Fibroblast of lung (primary cell): ENCODE data around the gene CLCNKA.

ENCODE experiments used
- EZH2 ChIP-seq: IDR thresholded peaks from 2 replicates; pipeline ENCODE4 v1.5.1; 2012; ENCODE audit warnings: low read length, control low read depth, mild to moderate bottlenecking; ENCODE audit errors: missing control alignments
- TF ChIP-seq, protein P1 (sequence below), 2 donors: IDR thresholded peaks in 1 of 2; conservative IDR thresholded peaks in 1 of 2; 1 replicate in 1 of 2; 2 replicates in 1 of 2; pipeline ENCODE4 v1.5.1; 2011 to 2012; ENCODE audit warnings: low read length in 2 of 2, control low read depth in 1 of 2, inconsistent platforms in 1 of 2, low read depth in 1 of 2, mild to moderate bottlenecking in 1 of 2

DNA sequence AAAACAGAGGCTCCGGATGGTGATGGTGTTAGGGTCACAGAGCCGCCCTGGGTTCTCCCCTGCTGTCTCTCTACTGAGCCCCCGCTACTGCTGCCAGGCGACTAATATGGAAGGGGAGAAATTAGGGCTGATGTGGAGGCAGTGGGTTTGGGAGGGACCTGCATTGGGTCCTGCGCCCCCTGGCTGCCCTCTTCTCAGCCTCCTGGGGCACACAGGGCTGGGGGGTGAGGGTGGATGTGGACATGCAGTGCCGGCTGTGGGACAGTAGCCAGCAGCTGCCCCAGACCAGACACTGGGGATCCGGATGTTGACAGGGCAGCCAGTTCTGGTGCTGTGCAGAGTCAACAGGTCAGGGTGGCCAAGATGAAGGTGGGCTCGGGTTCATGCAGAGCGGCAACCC, 20.3 kb downstream of the CLCNKA start:
- TF ChIP-seq, protein P1, sequence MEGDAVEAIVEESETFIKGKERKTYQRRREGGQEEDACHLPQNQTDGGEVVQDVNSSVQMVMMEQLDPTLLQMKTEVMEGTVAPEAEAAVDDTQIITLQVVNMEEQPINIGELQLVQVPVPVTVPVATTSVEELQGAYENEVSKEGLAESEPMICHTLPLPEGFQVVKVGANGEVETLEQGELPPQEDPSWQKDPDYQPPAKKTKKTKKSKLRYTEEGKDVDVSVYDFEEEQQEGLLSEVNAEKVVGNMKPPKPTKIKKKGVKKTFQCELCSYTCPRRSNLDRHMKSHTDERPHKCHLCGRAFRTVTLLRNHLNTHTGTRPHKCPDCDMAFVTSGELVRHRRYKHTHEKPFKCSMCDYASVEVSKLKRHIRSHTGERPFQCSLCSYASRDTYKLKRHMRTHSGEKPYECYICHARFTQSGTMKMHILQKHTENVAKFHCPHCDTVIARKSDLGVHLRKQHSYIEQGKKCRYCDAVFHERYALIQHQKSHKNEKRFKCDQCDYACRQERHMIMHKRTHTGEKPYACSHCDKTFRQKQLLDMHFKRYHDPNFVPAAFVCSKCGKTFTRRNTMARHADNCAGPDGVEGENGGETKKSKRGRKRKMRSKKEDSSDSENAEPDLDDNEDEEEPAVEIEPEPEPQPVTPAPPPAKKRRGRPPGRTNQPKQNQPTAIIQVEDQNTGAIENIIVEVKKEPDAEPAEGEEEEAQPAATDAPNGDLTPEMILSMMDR (conservative IDR thresholded peaks at IDR 0.05 in 1 of 2, IDR thresholded peaks at IDR 0.05 in 1 of 2; ENCODE audit: low read depth in 1 of 2, low read length in 2 of 2): peak in 1 of 2 donors; percentile 15
- TF ChIP-seq EZH2: no peak
